NOMO-1 (cell line): Measurements from ENCODE around the gene SLC38A10.
A peak's percentile ranks its signal among the peaks of the same experiment; 100 is the strongest.
"Not testable (repeated sequence)": the region's sequence is repeated elsewhere in the genome, so short reads cannot be mapped to it uniquely, and the experiment has no call there.

Experiments
- DNase-seq, 2 experiments: peaks; one replicate each; lab custom pipeline; 2025; ENCODE audit not compliant: unreplicated experiment in 2 of 2; lab: John Stamatoyannopoulos, UW

SLC38A10 gene

GRCh38 chr17:81313776-81314397, 18.8 kb upstream of the SLC38A10 start:
- no peak for DNase-seq

GRCh38 chr17:81312624-81313325, 17.7 kb upstream of the SLC38A10 start:
- no peak for DNase-seq

- DNase-seq = no peak
Observed at GRCh38 chr17:81311946-81312345, 16.8 kb upstream of the SLC38A10 start.

- no peak for DNase-seq
Observed at GRCh38 chr17:81310949-81311550, 15.9 kb upstream of the SLC38A10 start.

- no peak for DNase-seq
Observed at GRCh38 chr17:81309859-81310839, 15.0 kb upstream of the SLC38A10 start.

GRCh38 chr17:81309140-81309858, 14.2 kb upstream of the SLC38A10 start:
- DNase-seq = peak; percentile 89 to 97

- not testable (repeated sequence) for DNase-seq
Observed at GRCh38 chr17:81308784-81309139, 13.7 kb upstream of the SLC38A10 start.

GRCh38 chr17:81307636-81308560, 12.8 kb upstream of the SLC38A10 start:
- peak in 1 of 2 experiments; percentile 11 for DNase-seq

GRCh38 chr17:81306898-81307510, 11.9 kb upstream of the SLC38A10 start:
- DNase-seq = no peak

GRCh38 chr17:81306491-81306890, 11.4 kb upstream of the SLC38A10 start:
- DNase-seq = no peak

GRCh38 chr17:81305051-81305630, 10.0 kb upstream of the SLC38A10 start:
- DNase-seq = no peak

- no peak for DNase-seq
Observed at GRCh38 chr17:81304196-81305015, 9.3 kb upstream of the SLC38A10 start.

- DNase-seq = no peak
Observed at GRCh38 chr17:81303385-81303784, 8.3 kb upstream of the SLC38A10 start.

- peak; percentile 21 to 39 for DNase-seq
Observed at GRCh38 chr17:81302861-81303333, 7.8 kb upstream of the SLC38A10 start.

GRCh38 chr17:81302324-81302723, 7.2 kb upstream of the SLC38A10 start:
- no peak for DNase-seq

- no peak for DNase-seq
Observed at GRCh38 chr17:81301195-81302144, 6.4 kb upstream of the SLC38A10 start.
